Measurements from ENCODE around the gene EPHB1.

The EPHB1 gene

DNA sequence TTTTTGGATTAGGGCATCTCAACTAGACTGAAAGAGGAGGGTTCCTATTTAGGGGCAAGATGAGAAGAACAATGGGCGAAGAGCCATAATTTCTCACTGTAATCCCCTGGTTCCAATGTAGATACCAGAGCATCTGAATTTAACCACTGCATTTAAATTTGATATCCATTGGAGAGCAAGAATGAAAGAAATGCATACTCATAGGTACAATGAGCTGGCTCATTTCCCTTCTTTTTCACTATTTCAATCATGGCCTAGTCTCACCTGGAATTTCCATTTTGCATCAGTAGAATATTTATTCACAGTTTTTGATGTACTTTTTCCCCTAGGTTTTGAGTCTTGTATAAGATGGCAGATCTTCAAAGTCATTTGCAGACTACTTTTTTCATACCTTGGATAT is 13.8 kb downstream of the EPHB1 start:
- no peak for DNase-seq (ENCODE audit: low read depth in 2 of 2)

DNA sequence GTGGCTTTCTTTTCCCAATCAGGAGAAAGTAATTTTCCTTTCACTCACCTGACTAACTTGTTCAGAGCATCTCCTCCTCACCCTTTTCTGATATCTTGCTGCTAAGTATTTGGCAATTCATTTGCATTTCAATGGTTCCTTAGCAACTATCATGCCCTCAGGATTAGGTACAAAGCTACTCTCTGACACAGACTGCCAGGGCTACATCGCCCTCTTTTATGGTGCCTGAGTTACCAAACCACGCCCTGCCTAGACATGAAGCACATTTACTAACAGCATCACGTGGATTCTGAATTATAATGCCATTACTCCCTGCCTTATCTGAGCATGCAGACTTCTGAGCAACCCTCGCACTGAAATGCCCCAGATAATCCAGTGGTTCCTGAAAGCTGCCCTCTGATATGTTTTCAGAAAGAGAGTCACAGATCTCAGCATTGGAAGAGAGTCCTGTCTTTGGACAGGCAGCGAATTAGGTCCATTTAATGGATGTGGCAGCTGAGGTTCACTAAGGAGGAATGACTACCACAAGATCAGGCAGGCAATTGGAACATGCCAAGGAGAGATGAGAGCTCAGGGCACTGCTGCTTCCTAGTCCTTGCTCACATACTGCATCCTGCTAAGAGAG is 14.5 kb downstream of the EPHB1 start:
- no peak for DNase-seq (ENCODE audit: low read depth in 2 of 2)

DNA sequence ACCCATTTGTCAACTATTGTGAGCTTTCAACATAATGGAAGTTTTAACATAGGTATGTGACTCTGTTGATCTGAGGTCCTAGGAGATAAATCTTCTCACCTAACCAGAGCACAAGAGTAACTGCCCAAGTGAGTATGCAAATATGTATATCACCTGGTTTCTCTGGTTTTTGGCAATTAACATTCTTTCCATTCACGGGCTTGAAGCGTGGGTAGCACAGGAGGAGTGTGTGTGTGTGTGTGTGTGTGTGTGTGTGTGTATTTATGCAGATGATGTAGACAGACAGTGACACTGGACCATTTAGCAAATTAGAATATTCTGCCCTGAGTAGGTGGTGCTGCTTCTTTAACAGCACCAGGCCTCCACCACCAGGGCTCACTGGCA is 15.0 kb downstream of the EPHB1 start:
- no peak for DNase-seq (ENCODE audit: low read depth in 2 of 2)

DNA sequence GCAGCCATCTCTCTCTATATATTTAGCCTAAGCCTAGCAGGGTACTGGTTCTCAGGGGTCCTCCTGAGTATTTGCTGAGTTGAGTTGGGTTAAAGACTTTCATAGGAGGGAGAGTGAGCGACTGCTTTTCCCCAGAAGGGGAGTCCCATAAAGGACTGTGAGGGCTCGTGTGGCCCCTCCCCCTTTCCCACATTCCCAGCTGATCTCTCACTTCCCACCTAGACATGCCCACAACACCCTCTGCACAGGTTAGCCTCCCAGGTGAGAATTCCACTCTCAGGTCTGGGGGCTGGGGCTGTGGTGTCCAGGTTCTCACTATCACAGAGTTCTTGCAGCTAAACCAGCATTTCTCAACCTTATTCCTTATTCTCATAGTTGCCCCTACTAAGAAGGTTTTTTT is 15.8 kb downstream of the EPHB1 start:
- no peak for DNase-seq (ENCODE audit: low read depth in 2 of 2)

DNA sequence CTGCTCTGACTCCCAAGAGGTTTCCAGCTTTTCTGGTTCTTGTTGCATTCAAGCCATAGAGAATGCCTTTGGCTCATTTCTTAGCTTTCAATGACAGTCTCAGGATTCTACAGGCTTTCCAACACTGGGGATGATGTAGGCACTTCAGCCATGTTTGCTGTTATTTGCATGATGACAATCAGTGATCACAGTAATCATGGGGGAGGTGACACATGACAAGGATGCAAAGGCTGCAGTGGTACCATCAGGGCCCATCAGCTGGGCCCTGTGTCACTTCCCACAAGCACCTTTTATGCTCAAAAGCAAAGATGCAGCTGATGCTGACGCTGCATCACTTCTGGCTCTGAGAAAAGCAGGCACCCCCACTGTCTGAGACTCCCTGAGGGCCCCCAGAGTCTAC is 18.6 kb downstream of the EPHB1 start:
- no peak for DNase-seq (ENCODE audit: low read depth in 2 of 2)

DNA sequence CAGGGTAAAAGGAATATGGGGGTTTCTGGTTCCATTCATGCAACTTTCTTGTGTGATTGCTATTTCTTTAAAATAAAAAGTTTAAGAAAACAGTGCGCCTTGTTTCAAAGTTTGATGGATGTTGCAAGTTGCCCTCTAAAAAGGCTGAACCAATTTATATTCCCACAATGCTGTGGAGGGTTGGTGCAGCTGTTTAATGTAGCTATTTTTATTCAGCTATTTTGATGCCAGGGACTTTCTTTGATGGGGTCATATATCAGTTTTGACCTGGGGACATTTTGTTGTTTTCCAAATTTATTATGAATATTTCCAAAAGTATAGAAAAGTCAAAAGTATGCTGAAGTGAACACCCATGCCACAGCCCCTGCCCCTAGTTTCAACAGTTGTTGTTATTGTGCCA is 20.5 kb downstream of the EPHB1 start:
- no peak for DNase-seq (ENCODE audit: low read depth in 2 of 2)

DNA sequence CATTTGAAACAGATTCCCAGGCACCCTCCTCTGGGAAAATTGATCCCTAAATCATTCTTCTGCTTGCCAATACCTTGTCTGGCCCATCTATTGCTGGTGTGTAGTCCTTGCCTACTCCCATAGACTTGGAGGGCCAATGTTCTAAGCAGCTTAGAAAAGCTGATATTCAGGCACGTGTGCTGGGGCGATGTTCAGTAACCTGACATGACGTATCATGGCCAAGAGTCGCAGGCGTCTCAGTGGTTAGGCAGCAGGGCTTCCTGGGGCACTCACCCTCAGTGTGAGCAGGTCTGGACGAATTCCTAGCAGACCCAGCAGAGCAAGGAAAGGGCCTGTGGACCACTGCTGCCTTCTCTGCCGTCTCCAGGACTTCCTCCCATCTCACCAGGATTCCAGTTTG is 21.6 kb downstream of the EPHB1 start:
- DNase-seq (ENCODE audit: low read depth in 2 of 2): no peak

DNA sequence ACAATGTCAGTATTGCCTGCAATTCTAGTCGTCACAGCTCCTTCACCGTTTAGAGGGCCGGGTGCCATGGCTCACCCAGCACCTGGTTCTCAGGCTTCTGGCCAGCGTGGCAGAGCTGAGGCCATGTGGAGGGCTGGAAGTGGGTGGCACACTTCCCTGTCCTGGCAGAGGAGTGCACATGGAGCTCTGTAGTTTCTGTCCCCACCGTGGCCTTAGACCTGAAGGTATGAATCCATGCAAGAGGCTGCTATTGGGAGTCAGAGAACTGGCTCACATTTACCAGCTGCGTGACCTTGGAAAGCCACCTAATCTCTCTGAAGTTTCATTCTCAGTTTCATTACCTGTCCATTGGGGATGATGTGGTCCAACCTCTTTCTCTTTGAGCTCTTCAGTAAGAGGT is 22.2 kb downstream of the EPHB1 start:
- DNase-seq (ENCODE audit: low read depth in 2 of 2): no peak

DNA sequence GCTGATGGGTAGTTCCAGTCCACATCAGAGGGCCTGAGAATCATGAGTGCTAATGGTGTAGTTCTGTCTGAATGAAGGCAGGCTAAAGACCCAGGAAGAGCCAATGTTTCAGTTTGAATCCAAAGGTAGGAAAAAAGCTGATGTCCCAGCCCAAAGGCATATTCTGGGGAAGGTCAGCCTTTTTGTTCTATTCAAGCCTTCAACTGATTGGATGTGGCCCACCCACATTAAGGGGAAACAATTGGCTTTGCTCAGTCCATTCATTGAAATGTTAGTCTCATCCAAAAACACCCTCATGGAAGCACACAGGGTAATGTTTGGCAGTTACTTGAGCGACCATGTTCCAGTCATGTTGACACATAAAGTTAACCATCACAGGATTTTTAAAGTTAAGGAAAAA is 25.9 kb downstream of the EPHB1 start:
- no peak for DNase-seq (ENCODE audit: low read depth in 2 of 2)

DNA sequence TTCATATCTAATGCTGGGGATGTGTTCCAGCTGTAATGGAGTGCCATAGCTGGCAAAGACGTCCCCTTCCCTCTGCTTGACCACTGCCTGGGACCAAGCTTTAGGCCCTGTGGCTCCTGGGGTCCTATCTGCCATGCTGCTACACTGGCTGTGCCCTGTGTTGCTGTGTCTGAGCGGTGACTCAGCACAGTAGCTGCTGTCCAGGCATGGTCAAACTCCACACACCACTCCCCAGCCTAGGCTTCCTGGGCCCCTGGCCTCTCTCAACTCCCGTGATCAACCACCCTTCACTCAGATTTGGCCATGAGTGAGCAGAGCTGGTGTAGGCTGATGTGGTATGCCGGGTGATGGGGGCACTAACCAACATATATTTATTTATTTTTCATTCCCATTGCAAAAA is 27.0 kb downstream of the EPHB1 start:
- no peak for DNase-seq (ENCODE audit: low read depth in 2 of 2)

DNA sequence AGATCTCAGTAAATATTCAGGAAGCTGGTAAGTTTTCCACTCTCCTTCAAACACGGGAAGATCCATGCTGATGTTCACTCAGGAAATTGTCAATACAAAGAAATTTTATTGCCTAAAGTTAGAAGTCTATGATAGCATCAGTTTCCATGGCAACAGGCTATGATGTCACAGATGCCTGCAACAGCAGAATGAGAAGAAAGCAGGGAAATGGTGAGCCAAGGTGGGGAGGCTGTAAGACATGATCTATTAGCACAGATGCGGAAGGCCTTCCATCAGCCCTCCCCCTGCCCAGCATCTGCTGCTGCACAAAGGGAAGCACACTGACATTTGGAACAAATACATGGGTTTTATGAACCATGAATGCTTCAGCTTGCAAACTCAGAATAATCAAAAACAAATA is 28.6 kb downstream of the EPHB1 start:
- no peak for DNase-seq (ENCODE audit: low read depth in 2 of 2)

DNA sequence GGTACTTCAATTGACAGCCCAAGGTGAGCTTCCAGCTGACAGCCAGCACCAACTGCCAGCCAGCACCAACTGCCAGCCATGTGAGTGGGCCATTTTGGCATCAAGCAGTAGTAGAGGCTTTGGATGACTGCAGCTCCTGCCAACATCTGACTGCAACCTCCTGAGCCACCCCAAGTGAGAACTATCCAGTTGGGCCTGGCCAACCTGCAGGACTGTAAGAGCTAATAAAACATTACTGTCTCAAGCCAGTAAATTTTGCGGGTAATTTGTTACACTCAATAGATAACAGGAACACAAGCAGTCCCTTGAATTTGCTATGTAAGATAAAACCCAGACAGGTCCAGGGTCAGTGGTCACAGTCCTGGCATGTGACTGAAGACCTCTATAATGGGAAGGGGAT is 29.7 kb downstream of the EPHB1 start:
- DNase-seq (ENCODE audit: low read depth in 2 of 2): no peak

DNA sequence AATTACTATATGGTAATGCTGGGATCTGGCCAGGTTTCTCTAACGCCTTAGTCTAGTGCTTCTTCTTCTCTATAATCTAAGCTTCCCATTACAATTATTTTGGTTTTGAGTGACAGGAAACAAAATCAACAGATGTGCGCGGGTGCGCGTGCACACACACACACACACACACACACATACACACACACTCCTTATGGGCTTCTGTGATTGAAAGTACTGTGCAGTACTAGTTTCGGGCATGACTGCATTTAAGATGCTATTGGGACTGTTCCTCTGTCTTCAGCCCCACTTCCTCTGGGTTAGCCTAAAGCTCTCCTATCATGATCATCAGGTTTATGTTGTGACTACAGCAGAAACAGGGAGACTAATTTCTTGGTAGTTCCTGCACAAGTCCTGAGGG is 32.2 kb downstream of the EPHB1 start:
- DNase-seq (ENCODE audit: low read depth in 2 of 2): no peak

DNA sequence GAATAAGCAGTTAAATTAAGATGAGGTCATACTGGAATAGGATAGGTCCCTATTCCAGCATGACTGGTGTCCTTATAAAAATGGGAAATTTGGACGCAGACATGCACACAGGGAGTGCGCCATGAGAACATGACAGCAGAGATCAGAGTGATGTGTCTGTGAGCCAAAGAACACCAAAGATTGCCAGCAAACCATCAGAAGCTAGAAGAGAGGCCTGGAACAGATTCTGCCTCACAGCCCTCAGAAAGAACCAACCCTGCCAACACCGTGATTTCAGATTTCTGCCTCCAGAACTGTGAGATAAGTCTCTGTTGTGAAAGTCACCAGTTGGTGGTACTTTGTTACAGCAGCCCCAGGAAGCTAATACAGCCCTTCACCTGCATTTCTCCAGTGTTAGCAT is 34.7 kb downstream of the EPHB1 start:
- no peak for DNase-seq (ENCODE audit: low read depth in 2 of 2)

DNA sequence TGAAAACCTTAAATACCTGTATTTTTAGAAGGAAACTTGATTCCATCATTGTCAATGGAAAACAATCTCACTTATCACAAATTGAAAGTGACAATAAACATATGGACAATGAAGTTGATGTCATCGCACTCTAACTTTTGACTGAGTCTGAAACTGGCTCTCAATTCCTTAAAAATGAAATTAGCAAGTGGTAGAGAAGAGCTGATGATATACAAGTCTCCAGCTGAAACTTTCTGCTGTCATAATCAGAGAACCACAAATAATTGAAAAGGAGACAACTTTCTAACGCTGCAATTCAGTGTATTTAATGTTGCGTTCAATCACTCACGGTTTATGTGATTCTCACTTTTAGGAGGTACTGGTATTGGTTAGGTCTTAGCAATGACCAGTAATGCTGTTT is 37.5 kb downstream of the EPHB1 start:
- no peak for DNase-seq (ENCODE audit: low read depth in 2 of 2)

DNA sequence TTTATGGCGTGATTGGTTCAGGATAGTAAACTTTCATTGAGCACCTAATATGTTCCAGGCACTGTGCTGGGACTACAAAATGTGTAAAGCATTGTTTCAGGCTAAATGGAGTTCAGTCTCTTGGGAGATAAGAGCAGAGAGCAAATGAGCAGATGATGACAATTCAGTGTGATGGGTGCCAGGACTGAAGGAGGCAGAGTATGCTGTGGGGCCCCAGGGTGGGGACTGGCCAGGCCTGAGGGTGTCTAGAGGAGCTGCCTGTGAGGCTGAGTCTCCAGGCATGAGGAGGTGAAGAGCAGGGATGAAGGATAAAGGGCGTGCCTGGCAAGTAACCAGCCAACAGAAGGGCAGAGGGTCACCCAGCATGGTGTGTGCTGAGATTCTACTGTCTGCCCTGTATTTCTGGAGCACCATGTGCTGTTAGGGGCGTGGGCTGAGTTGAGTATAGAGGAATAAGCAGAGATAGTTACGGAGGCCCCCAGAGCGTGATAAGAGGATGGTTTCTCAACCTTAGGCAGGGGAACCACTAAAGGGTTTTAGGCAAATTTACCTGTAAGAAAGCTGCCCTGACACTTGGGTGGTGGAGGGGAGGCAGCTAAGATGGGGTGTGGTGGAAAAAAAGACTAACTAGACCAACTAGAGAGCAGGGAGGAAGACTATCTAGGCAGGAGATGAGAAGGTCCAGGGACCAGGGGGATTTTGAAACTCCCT is 38.5 kb downstream of the EPHB1 start:
- DNase-seq (ENCODE audit: low read depth in 2 of 2): no peak

DNA sequence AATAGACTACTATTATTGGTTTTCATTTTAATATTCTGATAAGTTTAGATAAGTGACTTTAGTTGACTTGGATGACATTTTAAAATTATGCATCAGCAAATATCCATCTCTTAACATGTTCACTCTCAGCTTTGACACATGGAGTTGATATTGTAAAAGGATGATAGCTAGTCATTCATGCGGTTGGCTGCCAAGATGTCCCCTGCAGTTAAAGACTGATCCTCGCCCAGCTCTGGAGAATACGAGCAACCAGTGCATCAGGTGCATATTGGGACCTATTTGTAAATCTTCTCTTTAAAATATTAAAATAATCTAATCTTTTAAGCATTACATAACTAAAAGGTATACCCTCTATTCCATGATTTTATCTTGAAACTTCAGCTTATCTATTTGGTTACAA is 41.9 kb downstream of the EPHB1 start:
- DNase-seq (ENCODE audit: low read depth in 2 of 2): no peak

DNA sequence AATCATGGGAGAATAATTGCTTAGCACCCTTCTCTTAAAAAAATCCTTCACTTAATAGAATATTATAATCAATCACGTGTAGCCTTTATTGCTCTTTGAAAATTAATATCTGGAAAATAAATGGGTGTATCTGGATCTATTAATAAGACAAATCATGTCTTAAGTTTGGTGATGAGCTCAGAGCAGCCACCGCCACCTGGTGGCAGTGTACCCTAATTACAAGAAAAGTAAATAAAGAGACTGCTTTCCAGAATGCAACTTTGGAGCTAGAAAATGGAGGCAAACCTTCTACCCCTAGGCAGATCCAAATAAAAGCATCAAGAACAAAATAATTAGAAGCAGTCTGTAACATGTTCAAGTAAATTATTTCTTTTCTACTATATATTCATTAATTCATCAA is 43.5 kb downstream of the EPHB1 start:
- DNase-seq (ENCODE audit: low read depth in 2 of 2): no peak

DNA sequence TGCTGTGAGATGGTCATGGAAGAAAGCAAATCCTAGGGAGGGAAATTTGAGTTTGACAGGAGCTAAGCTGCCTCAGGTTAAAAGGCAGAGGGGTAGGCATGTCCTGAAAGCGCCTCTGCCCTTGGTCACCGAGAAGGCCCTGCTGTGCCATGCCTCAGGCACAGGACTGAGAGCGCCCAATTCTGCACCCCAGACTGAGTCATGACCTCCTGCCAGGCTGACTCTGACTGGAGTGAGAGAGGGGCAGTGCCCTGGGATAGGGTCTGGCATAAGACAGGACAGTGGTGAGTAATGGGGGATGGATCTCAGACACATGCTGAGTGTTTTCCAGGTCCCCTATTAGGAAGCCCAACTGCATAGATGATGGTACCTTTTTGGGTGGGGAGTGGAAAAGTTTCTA is 44.4 kb downstream of the EPHB1 start:
- no peak for DNase-seq (ENCODE audit: low read depth in 2 of 2)

DNA sequence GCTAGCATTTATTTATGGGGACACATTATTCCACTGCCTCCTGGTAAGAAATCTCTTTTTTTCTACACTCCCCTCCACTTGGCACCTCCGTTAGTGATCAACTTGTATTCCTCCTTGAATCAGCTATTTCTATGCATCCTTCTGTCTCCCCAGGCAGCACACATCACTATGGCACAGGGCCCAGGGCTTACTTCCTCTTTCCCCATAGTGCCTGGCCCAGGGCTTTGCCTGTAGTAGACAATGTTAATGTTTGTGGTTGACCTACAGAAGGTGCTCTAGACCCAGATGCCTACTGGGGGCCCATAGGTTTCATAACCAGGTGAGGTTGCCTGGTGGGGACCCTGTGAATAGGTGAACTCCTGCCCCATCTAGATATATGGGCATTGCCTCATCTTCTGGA is 44.9 kb downstream of the EPHB1 start:
- DNase-seq (ENCODE audit: low read depth in 2 of 2): no peak

DNA sequence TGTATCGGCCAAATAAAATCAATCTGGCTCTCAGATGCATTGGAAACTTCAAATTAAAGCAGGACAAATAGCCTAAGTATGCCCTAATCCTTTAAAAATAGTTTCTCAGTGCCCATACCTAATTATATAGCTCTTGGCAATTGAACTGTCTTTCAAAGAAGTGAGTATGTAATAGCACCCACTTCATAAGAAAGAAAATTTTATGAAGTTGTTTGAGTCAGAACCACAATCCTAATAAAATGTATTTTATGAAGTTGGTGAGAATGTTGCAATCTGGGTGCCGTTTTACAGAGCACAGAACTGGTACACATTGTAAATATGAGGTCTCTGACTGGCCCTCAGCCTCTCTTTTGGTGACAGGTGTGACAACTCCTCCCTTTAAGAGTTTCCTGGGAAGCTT is 45.4 kb downstream of the EPHB1 start:
- DNase-seq (ENCODE audit: low read depth in 2 of 2): no peak

DNA sequence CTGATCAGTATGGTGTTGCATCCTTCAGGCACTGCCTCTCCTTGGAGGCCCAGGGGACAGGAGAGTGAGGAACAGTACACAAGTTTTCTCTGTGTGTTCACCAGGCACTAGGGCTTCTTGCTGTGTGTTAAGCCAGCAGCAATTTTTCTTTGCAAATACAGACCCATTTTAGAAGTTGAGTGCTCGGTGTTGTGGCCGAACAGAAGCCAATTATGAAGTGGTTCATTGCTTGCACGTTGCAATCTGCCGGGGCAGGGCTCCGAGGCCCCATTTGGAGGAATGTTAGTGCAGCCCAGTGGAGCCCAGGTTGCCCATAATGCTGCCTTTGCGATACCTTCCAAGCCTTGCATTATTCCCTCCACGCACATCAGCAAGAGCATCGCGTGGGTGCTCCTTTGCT is 51.0 kb downstream of the EPHB1 start:
- no peak for DNase-seq (ENCODE audit: low read depth in 2 of 2)

DNA sequence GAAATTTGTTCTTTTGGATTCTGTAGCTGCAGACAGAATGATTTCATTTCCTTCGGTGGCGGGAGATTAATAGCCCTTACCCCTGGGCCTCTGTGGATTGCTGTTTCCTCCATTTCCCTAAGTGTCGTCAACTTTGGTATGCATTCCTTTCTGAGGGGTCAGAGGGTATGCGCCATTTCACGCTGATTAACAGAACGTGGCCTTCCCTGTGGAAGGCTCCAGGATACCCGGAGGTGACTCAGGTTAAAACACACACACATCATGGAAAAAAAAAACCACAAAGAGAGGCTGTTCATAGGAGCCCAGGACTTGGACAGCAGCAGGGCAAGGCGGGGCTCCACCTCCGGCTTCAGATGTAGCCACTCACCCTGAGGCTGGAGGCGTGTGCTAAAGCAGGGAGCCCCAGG is 51.9 kb downstream of the EPHB1 start:
- no peak for DNase-seq (ENCODE audit: low read depth in 2 of 2)

DNA sequence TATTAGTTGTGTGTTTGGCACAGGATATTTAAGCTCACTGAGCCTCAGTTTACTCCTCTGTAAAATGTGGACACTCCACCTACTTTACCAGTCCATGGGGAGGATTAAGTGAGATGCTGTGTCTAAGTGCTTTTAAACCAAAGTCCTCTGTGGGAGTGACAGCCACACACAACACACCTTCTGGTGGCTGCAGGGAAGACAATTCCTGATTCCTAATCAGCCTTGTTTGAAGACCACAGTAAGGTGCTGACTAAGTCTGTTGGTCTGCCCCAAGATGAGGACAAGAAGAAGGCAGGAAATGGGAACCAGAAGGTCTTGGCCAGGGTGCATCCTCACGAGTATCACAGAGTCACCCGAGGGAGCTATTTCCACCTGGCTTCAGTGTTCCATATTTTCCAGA is 52.3 kb downstream of the EPHB1 start:
- DNase-seq (ENCODE audit: low read depth in 2 of 2): no peak

Measured in activated CD4-positive, alpha-beta T cell treated with anti-CD3 and anti-CD28 coated beads for 24 hours (primary cell).